22Rv1 (cell line): Measurements from ENCODE around the gene NDUFB7.

Experiments
- ZFX ChIP-seq: fragments of 450-650 bp; IDR thresholded peaks from 2 replicates; pipeline ENCODE4 v1.6.1; 2017; ENCODE audit warnings: antibody characterized with exemption, borderline replicate concordance
- TF ChIP-seq, protein P1 (sequence below): fragments of 450-650 bp; IDR thresholded peaks from 2 replicates; pipeline ENCODE4 v1.5.1; 2017; ENCODE audit warnings: mild to moderate bottlenecking

DNA sequence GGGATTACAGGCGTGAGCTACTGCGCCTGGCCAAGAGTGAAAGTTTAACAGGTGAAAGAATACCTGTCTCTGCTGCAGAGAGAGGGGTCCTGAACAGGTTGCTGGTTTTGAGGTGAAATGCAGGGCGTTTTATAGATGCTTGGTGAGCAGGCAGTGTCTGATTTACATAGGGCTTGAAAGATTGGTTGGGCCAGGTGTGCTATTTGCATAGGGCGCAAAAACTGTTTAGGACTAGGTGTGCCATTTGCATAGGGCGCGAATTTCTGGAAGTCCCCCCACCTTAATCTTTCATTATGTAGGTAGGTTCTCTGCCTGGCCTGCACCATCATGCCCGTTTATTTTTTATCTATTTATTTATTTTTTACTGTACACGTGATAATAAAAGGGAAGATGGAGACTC lies 4.5 kb upstream of the NDUFB7 start:
- TF ChIP-seq, protein P1, sequence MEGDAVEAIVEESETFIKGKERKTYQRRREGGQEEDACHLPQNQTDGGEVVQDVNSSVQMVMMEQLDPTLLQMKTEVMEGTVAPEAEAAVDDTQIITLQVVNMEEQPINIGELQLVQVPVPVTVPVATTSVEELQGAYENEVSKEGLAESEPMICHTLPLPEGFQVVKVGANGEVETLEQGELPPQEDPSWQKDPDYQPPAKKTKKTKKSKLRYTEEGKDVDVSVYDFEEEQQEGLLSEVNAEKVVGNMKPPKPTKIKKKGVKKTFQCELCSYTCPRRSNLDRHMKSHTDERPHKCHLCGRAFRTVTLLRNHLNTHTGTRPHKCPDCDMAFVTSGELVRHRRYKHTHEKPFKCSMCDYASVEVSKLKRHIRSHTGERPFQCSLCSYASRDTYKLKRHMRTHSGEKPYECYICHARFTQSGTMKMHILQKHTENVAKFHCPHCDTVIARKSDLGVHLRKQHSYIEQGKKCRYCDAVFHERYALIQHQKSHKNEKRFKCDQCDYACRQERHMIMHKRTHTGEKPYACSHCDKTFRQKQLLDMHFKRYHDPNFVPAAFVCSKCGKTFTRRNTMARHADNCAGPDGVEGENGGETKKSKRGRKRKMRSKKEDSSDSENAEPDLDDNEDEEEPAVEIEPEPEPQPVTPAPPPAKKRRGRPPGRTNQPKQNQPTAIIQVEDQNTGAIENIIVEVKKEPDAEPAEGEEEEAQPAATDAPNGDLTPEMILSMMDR: no peak
- TF ChIP-seq ZFX: no peak
